OCI-LY7 (cell line): ENCODE data around the gene TMEM63A. TPM values are rescaled to one million over a fixed set of nuclear protein-coding genes. Genes with fewer than 3 reads are reported as not detected.
A peak's percentile ranks its signal among the peaks of the same experiment; 100 is the strongest.
"Not testable (repeated sequence)": the region's sequence is repeated elsewhere in the genome, so short reads cannot be mapped to it uniquely, and the experiment has no call there.

Experiments used
- BruUV-seq: library from RNA; stranded (reverse); fragments of 400-500 nt; replicated peaks from 2 replicates; lab custom pipeline; 2021; lab: Mats Ljungman, UMichigan
- CTCF ChIA-PET: fragments of 300-600 bp; sonication (Branson Sonifier 250); formaldehyde crosslinking; loops from one replicate; lab custom pipeline; 2022; ENCODE audit warnings: antibody characterized with exemption; ENCODE audit not compliant: unreplicated experiment; lab: Charles Lee
- POLR2A ChIA-PET: fragments of 300-600 bp; sonication (Branson Sonifier 250); formaldehyde crosslinking; loops from one replicate; lab custom pipeline; 2022; ENCODE audit warnings: antibody characterized with exemption; lab: Charles Lee
- DNase-seq: peaks from one replicate; pipeline ENCODE4 v3.0.0-alpha.2; 2015; ENCODE audit warnings: low spot score
- H2AFZ ChIP-seq: fragments of 200-600 bp; sonication (generic), shearing (Covaris generic); 2 replicates; pipeline ENCODE4 v1.6.1; 2014; ENCODE audit warnings: mild to moderate bottlenecking, antibody characterized with exemption, low read length, moderate library complexity
- H3K27ac ChIP-seq: fragments of 200-600 bp; sonication (generic); 2 replicates; pipeline ENCODE4 v1.5.1; 2014; ENCODE audit warnings: mixed run types, low read depth, mild to moderate bottlenecking, moderate library complexity, low read length, inconsistent platforms; ENCODE audit not compliant: poor library complexity, severe bottlenecking
- H3K36me3 ChIP-seq: fragments of 200-600 bp; sonication (generic); 2 replicates; pipeline ENCODE4 v1.6.1; 2014; ENCODE audit warnings: mild to moderate bottlenecking, antibody characterized with exemption, low read length, moderate library complexity, mixed read lengths; ENCODE audit not compliant: insufficient read depth
- H3K4me1 ChIP-seq: fragments of 200-600 bp; sonication (generic); 2 replicates; pipeline ENCODE4 v1.5.1; 2014; ENCODE audit warnings: mild to moderate bottlenecking, low read length; ENCODE audit not compliant: insufficient read depth, poor library complexity, severe bottlenecking
- H3K4me2 ChIP-seq: fragments of 200-600 bp; sonication (generic); 2 replicates; pipeline ENCODE4 v1.6.1; 2014; ENCODE audit warnings: mild to moderate bottlenecking, low read length
- H3K4me3 ChIP-seq: fragments of 200-600 bp; sonication (generic); 2 replicates; pipeline ENCODE4 v1.5.1; 2014; ENCODE audit warnings: mild to moderate bottlenecking, low read depth, low read length; ENCODE audit not compliant: poor library complexity, severe bottlenecking
- H3K79me2 ChIP-seq: fragments of 200-600 bp; sonication (generic); 2 replicates; pipeline ENCODE4 v1.6.1; 2016; ENCODE audit warnings: low read depth, mild to moderate bottlenecking, low read length, moderate library complexity, mixed read lengths; ENCODE audit not compliant: insufficient read depth
- H3K9me2 ChIP-seq: fragments of 200-600 bp; sonication (generic); 2 replicates; pipeline ENCODE4 v1.6.1; 2016; ENCODE audit warnings: mild to moderate bottlenecking, low read length, mixed read lengths; ENCODE audit not compliant: insufficient read depth
- H3K9me3 ChIP-seq: fragments of 200-600 bp; sonication (generic); 2 replicates; pipeline ENCODE4 v1.6.1; 2014; ENCODE audit warnings: mild to moderate bottlenecking, mixed run types, low read length, mixed read lengths
- H4K20me1 ChIP-seq: fragments of 200-600 bp; sonication (generic); 2 replicates; pipeline ENCODE4 v1.6.1; 2014; ENCODE audit warnings: mild to moderate bottlenecking, antibody characterized with exemption, low read length, moderate library complexity, mixed read lengths; ENCODE audit not compliant: insufficient read depth
- EZH2phosphoT487 ChIP-seq: fragments of 200-600 bp; sonication (generic); IDR thresholded peaks from 2 replicates; pipeline ENCODE4 v1.6.1; 2018; ENCODE audit warnings: low read depth, borderline replicate concordance, mild to moderate bottlenecking, mixed run types, antibody characterized with exemption, low read length, moderate library complexity, mixed read lengths
- intact Hi-C: fragments of 100-400 bp; cut with micrococcal nuclease; formaldehyde crosslinking; loops from one replicate; pipeline ENCODE4 v1.10.0; 2022; ENCODE audit not compliant: unreplicated experiment
- total RNA-seq, 2 experiments: library from RNA; depleted of rRNA in 1 of 2; stranded (reverse); fragments of >200 nt in 1 of 2; shearing (Covaris generic) in 1 of 2; gene quantifications; 2 replicates each; pipeline ENCODE4 v1.2.3, GENCODE V29; 2014 to 2022
- TF ChIP-seq, protein P1 (sequence below): fragments of 200-600 bp; sonication (generic); conservative IDR thresholded peaks from 2 replicates; pipeline ENCODE4 v1.5.1; 2014; ENCODE audit warnings: mild to moderate bottlenecking, antibody characterized with exemption, low read length, moderate library complexity, mixed read lengths

TMEM63A gene
- total RNA-seq, 2 experiments from 2014 or later = 21.0 to 46.5 TPM

GRCh38 chr1:225812488-225813213 lies 69.5 kb downstream of the TMEM63A start:
- TF ChIP-seq, protein P1, sequence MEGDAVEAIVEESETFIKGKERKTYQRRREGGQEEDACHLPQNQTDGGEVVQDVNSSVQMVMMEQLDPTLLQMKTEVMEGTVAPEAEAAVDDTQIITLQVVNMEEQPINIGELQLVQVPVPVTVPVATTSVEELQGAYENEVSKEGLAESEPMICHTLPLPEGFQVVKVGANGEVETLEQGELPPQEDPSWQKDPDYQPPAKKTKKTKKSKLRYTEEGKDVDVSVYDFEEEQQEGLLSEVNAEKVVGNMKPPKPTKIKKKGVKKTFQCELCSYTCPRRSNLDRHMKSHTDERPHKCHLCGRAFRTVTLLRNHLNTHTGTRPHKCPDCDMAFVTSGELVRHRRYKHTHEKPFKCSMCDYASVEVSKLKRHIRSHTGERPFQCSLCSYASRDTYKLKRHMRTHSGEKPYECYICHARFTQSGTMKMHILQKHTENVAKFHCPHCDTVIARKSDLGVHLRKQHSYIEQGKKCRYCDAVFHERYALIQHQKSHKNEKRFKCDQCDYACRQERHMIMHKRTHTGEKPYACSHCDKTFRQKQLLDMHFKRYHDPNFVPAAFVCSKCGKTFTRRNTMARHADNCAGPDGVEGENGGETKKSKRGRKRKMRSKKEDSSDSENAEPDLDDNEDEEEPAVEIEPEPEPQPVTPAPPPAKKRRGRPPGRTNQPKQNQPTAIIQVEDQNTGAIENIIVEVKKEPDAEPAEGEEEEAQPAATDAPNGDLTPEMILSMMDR = no peak
- no peak for TF ChIP-seq EZH2phosphoT487
- no peak overlapping the region for H3K4me2 ChIP-seq
- H3K9me2 ChIP-seq = no peaks in the 10 kb centered on the region
- ChIA-PET CTCF (no interaction called here), POLR2A (interaction anchor here (0.6 to 1.4 kb wide), 4 partner anchors 24 to 195 kb away, joined by 3 to 6 read pairs (median 4); no protein-coding TSS in a partner anchor)
- H3K36me3 ChIP-seq = no peaks in the 10 kb centered on the region
- no peak overlapping the region for H3K4me3 ChIP-seq
- no peaks in the 10 kb centered on the region for H3K9me3 ChIP-seq
- no TSS peak for BruUV-seq
- peaks cover 2% of the 10 kb centered on the region for H3K4me1 ChIP-seq
- H2AFZ ChIP-seq = no peak overlapping the region
- no peak for DNase-seq
- no peak overlapping the region for H3K27ac ChIP-seq
- no peaks in the 10 kb centered on the region for H3K79me2 ChIP-seq
- no peaks in the 10 kb centered on the region for H4K20me1 ChIP-seq
- intact Hi-C loops = no loop called here

GRCh38 chr1:225811622-225812487 lies 70.3 kb downstream of the TMEM63A start:
- Histone ChIP-seq H3K9me3 (no peaks in the 10 kb centered on the region), H3K9me2 (no peaks in the 10 kb centered on the region), H3K36me3 (no peaks in the 10 kb centered on the region), H3K4me3 (no peak overlapping the region), H3K79me2 (no peaks in the 10 kb centered on the region), H3K4me2 (no peak overlapping the region), H3K4me1 (no peaks in the 10 kb centered on the region), H4K20me1 (no peaks in the 10 kb centered on the region), H2AFZ (no peak overlapping the region), H3K27ac (no peak overlapping the region)
- no peak for TF ChIP-seq EZH2phosphoT487
- TF ChIP-seq, protein P1 = peak; percentile 65
- CTCF ChIA-PET = no interaction called here
- BruUV-seq = no TSS peak
- intact Hi-C loops = no loop called here
- no peak for DNase-seq
- POLR2A ChIA-PET = interaction anchor here (0.6 kb wide), 1 partner anchor 195 kb away, joined by 3 read pairs; no protein-coding TSS in a partner anchor

- intact Hi-C loops, CTCF ChIA-PET, H4K20me1 ChIP-seq, H3K27ac ChIP-seq, H3K9me3 ChIP-seq, H3K9me2 ChIP-seq, DNase-seq, BruUV-seq, H2AFZ ChIP-seq, H3K36me3 ChIP-seq, H3K79me2 ChIP-seq, H3K4me1 ChIP-seq, POLR2A ChIA-PET: not testable (repeated sequence)
- Histone ChIP-seq H3K4me3 (peak overlapping the region; percentile 63), H3K4me2 (peak overlapping the region; percentile 53; the same call in 1 of the 2 replicates)
Measured at GRCh38 chr1:225810579-225811538, 71.3 kb downstream of the TMEM63A start.
